HG03469 (cell line): ENCODE data around the gene STARD5.

Experiments used
- ATAC-seq: cut with Tn5 transposase; IDR thresholded peaks from one replicate; pipeline ENCODE4 v1.9.1; 2021; ENCODE audit warnings: mild to moderate bottlenecking, moderate library complexity, moderate number of reproducible peaks; ENCODE audit not compliant: unreplicated experiment

STARD5 gene

DNA sequence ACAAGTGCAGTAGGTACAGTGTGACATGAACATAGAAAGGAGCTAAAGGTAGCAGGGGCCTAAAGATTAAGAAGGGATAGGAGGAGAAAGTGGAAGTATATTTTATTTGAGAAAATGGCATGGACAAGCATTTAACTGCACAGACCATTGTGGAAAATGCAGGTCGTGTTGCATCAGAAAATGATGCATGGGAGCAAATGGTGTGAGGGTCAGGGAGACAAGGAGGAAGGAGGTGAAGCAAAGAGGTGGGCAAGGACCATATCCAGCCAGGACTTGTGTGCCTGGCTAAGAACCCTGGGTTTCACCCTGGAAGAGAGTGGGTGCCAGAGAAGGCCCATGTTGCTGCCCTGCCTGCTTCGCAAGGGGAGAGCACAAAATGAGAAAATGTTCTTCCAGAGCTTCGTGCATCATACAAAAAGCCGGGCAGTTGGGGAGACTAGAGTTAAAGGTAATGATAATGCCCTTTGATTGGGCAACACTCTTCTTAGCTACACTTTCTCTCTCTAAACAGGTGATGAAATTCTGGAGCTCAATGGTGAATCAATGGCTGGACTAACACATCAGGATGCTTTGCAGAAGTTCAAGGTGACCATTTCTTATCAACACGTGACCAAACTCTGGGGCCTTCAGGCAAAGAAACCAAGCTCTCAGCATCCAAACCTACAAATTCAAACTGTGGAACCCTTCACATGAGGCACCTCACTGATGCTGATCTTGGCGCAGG lies 45.5 kb downstream of the STARD5 start:
- no peak for ATAC-seq

DNA sequence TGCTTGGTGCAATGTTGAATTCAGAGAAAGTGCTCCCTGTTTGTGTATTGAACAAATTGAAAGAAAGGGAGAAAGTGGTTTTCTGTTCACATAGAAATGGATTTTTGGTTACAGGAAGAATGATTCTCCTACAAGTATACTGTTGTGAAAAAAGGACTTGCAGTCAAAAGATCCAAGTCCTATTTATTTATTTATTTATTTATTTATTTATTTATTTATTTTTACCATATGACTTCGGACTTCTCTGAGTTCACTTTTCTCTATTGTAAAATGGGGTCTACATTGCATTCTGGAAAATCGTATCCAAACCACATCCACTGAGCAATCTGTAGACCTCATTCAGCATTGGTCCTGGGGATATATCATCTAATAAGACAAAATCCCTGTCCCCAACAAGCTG lies 46.1 kb downstream of the STARD5 start:
- no peak for ATAC-seq

- ATAC-seq: no peak
Observed at GRCh38 chr15:81276967-81277366, 47.0 kb downstream of the STARD5 start.

- no peak for ATAC-seq
Observed at GRCh38 chr15:81275711-81276392, 48.1 kb downstream of the STARD5 start.

- no peak for ATAC-seq
Observed at GRCh38 chr15:81274931-81275707, 48.8 kb downstream of the STARD5 start.

- no peak for ATAC-seq
Observed at GRCh38 chr15:81274255-81274654, 49.7 kb downstream of the STARD5 start.

DNA sequence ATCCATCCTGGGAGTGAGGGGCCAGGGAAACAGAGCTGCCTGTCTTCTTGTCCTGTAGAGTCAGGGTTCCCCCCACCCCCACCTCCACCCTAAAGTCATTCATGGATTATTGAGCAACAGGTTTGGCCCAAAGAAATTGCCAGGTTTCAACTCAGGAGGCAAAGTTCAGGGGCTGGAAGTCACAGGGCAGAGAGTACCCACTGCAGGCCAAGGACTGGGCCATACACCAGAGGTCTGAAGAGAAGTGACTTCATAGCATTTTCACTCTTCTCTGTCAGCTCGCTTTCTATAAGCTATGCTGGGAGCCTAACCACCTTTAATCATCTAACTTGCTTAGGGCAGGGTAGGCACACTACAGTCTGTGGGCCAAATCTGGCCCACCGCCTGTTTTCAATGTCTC lies 50.1 kb downstream of the STARD5 start:
- ATAC-seq: no peak

DNA sequence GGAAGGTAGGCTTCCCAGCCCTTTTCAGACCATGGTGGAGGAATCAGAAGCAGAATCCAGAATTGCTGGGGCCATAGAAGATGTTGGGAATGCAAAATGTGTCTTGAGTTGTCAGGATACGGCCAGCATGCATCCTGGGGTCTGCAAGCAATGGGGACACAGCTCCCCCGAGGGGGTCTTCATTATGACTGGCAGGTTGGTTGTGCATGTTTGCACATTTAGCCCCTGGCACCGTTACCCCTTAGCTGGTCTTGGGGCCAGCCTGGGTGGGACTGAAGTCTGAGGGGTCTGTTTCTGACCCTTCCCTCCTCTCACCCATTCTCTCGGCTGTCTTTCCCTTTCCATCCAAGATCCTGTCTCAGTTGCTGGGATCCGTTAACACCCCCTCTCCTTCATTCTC lies 50.7 kb downstream of the STARD5 start:
- no peak for ATAC-seq

GRCh38 chr15:81271761-81272644 lies 51.9 kb downstream of the STARD5 start:
- ATAC-seq: no peak

DNA sequence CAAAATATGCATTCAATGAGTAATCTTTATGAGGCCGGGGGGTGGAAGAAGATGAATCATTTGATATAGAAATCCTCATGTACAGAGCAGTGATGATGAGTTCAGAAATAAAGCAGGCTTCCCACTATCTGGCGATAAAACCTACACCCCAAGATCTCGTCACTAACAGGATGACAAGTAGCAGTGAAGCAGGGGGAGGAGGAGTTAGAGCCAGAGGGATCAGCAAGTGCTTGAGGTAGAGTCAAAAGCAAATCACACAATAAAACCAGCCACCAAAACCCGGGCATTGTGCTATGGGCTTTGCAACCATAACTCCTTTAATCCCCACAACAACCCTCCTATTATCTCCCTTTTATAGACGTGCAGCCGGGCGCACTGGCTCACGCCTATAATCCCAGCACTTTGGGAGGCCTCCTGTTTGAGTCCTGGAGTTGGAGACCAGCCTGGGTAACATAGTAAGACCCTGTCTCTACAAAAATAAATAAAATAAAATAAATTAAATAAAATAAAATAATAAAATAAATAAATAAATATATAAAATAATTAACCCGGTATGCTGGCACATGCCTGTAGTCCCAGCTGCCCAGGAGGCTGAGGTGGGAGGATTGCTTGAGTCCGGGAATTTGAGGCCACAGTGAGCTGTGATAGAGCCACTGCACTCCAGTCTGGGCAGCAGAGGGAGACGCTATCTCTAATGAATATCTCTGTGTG lies 53.0 kb downstream of the STARD5 start:
- ATAC-seq: no peak

- ATAC-seq: no peak
Observed at GRCh38 chr15:81270188-81270587, 53.8 kb downstream of the STARD5 start.

DNA sequence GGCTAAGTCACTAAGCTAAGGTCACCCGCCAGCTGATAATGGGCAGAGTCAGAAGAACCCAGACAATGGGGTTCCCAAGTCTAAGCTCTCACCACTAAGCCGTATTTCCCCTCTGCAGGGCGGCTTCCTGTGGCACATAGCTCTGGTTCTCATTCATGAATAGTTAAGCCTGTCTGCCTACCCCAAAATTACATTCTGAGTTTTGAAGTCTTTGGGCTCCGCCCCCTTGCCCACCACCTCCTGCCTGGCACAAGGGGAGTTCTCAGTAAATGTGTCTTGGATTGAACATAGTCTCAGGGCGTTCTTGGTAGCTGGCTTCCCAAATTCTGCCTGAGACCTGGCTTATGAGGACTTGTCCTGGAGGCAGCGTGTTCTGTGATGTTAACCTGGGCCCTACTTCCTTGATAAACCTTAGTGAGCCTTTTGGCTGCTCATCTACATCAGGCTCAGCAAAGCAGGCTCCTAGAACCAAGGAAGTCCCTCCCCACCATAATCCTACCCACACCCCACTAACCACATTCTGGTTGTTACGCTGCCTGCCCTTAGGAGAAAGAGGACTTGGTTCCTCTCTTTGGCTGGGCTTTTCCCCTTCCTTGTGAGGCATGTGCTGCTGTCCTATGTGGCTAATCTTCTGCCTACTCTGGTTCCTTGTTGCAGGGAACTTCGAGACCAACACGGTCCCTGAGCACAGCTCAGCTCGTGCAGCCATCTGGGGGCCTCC lies 54.9 kb downstream of the STARD5 start:
- ATAC-seq: no peak

DNA sequence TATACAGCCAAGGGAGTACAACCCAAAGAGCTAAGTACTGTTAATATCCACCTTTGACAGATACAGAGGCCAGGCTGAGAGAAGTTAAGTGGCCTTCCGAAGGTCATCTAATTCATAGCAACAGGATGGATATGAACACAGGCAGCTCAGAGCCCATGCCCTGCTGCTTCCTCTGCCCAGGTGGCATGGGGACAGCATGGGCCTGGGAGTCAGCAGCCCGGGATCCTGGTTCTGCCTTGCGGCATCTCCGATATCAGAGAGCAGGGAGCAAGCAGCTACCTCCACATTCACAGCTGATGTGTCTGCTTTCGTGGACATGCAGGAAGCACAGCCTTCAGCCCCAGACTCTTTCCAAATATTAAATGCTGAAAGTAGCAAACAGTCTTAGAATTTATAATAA lies 55.6 kb downstream of the STARD5 start:
- no peak for ATAC-seq

GRCh38 chr15:81265944-81266775 lies 57.8 kb downstream of the STARD5 start:
- ATAC-seq: peak; percentile 78

GRCh38 chr15:81265256-81265943 lies 58.5 kb downstream of the STARD5 start:
- ATAC-seq: no peak

DNA sequence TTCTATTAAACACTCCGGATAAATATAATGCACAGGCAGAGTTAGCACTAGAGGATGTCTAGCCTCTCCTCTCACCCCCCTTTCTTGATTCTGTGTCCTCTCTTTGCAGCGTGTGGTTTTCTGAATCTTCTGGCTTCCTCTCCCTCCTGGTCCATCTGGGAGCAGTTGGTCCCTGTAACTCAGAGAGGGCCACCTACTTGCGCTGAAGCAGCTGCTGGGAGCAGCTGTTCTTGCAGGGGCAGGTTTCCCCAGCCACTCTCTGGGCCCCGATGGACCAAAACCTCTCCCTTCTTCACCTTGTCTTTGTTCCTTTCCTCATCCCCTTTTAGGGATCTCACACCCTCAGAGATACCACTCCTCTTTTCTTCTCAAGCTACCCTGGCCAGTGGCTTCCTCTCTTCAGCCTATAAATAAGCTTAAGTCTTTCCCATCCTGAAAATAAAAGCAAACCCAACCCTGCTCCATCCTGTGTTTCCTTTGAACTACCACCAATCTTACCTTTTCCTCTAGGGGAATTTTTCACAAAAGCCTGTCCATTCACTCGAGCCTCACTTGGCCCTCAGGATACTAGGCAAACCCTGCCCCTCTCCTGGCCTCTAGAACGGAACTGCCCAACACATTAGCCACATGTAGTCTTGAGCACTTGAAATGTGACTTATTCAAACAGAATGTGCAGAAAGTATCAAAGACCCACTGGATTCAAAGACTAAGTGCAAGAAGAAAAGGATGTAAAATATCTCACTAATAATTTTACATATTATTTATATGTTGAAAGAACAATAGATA lies 59.7 kb downstream of the STARD5 start:
- ATAC-seq: no peak

DNA sequence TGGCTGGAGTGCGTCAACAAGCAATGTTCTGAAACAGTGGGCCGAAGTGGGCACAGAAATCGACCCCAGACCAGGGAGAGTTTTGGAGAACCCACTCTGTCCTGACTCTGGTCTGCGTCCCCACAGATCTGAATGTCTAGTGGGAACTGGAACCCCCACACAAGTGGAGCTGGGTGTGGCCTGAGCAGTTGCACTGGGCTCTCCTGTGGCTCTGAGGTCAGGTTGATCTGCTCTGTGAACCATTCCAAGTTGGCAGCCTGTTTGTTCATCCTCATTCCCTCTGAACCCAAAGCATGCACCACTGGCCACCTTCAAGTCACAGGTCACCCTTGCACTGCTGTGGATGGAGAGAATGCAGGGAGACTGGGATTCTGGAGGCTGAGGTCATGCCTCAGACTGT lies 60.5 kb downstream of the STARD5 start:
- no peak for ATAC-seq
